SU-DHL-6 (cell line): ENCODE data around the gene SLC5A10.

Experiments
- H2AFZ ChIP-seq: fragments of 200-600 bp; sonication (generic); 2 replicates; pipeline ENCODE4 v1.6.1; 2014; ENCODE audit warnings: low read depth, mild to moderate bottlenecking, moderate library complexity, mixed read lengths, antibody characterized with exemption, low read length; ENCODE audit not compliant: severe bottlenecking
- H3F3A ChIP-seq: fragments of 200-600 bp; shearing (Covaris generic); 2 replicates; pipeline ENCODE4 v1.6.0; 2016; ENCODE audit warnings: antibody characterized with exemption, mild to moderate bottlenecking; ENCODE audit not compliant: insufficient read depth
- H3K27ac ChIP-seq: fragments of 200-600 bp; sonication (generic); 2 replicates; pipeline ENCODE4 v1.5.1; 2016; ENCODE audit warnings: low read depth, mild to moderate bottlenecking, low read length, moderate library complexity, mixed read lengths
- H3K27me3 ChIP-seq: fragments of 200-600 bp; sonication (generic), shearing (Covaris generic); 2 replicates; pipeline ENCODE4 v1.6.0; 2014; ENCODE audit warnings: mild to moderate bottlenecking, low read length
- H3K36me3 ChIP-seq: fragments of 200-600 bp; sonication (generic); 2 replicates; pipeline ENCODE4 v1.6.1; 2014; ENCODE audit warnings: mild to moderate bottlenecking, low read length, mixed read lengths
- H3K4me2 ChIP-seq: fragments of 300-600, 200-600 bp; shearing (Covaris generic), sonication (generic); 2 replicates; pipeline ENCODE4 v1.6.0; 2014; ENCODE audit warnings: low read length, low read depth, mild to moderate bottlenecking; ENCODE audit not compliant: poor library complexity, severe bottlenecking
- H3K4me3 ChIP-seq: fragments of 200-600 bp; sonication (generic); 2 replicates; pipeline ENCODE4 v1.5.1; 2014; ENCODE audit warnings: antibody characterized with exemption, low read length, mild to moderate bottlenecking, mixed read lengths; ENCODE audit not compliant: insufficient read depth, poor library complexity, severe bottlenecking
- H3K79me2 ChIP-seq: fragments of 200-600 bp; sonication (generic); 2 replicates; pipeline ENCODE4 v1.6.1; 2014; ENCODE audit warnings: mild to moderate bottlenecking, low read length, moderate library complexity; ENCODE audit not compliant: insufficient read depth
- H3K9ac ChIP-seq: fragments of 200-600 bp; sonication (generic); 2 replicates; pipeline ENCODE4 v1.7.0; 2014; ENCODE audit warnings: mild to moderate bottlenecking, low read length
- H3K9me2 ChIP-seq: fragments of 200-600 bp; sonication (generic); replicated peaks from 2 replicates; pipeline ENCODE4 v1.6.1; 2014; ENCODE audit warnings: low read length; ENCODE audit not compliant: insufficient read depth
- H3K9me3 ChIP-seq: fragments of 200-600 bp; sonication (generic); 2 replicates; pipeline ENCODE4 v1.6.1; 2014; ENCODE audit warnings: low read length, mixed read lengths; ENCODE audit not compliant: insufficient read depth
- H4K20me1 ChIP-seq: fragments of 200-600 bp; sonication (generic); 2 replicates; pipeline ENCODE4 v1.6.1; 2014; ENCODE audit warnings: low read depth, mild to moderate bottlenecking, antibody characterized with exemption, low read length, moderate library complexity, mixed read lengths
- EZH2phosphoT487 ChIP-seq: fragments of 200-600 bp; sonication (generic), shearing (Covaris generic); conservative IDR thresholded peaks from 2 replicates; pipeline ENCODE4 v1.6.1; 2018; ENCODE audit warnings: mild to moderate bottlenecking, antibody characterized with exemption, low read length, moderate library complexity, mixed read lengths
- TF ChIP-seq, protein P1 (sequence below): fragments of 200-600 bp; sonication (generic); IDR thresholded peaks from one replicate; pipeline ENCODE4 v1.5.1; 2017; ENCODE audit warnings: antibody characterized with exemption, mild to moderate bottlenecking, low read length, moderate library complexity; ENCODE audit not compliant: insufficient read depth, poor library complexity, severe bottlenecking

Gene SLC5A10

DNA sequence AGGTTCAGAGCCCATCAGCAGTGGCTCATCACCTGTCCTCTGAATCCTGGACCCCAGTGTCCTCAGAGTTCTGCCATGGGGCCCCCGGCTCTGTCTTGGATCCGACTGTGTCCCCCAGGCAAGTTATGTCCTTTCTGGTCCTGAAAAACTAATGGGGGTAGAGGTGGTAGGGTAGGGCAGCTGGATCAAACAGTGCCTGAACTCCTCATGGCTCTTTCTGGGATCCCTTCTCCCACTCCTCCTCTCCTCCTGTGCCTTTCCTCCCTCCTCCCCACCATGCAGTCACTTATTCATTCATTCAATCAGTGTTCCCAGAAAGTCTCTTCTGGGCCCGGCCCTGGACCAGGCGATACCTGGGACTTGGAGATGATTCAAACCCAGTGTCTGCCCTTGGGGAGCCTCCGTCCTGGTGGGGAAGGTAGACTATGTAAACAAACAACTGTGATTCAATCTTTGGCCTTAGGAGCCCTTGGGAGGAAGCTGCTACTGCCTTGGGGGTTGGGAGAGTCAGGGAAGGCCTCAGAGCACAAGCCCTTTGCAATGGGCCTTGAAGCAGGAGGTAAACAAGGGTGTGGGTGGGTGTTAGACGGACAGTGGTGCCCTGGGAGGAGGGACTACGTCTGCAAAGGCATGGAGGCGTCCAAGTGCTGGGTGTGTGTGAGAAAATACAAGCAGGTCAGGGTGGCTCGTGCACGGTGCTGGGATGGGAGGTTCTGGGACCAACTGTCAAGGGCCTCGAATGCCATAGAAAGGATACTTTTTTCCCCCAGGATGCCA lies 59.0 kb downstream of the SLC5A10 start:
- Histone ChIP-seq H3K9ac (no peak overlapping the region), H3K36me3 (no peaks in the 10 kb centered on the region), H3K9me3 (no peaks in the 10 kb centered on the region), H3K27ac (no peak overlapping the region), H3K4me3 (no peak overlapping the region), H2AFZ (no peak overlapping the region), H3K4me2 (no peak overlapping the region), H4K20me1 (no peaks in the 10 kb centered on the region), H3K9me2 (no peaks in the 10 kb centered on the region), H3K27me3 (no peaks in the 10 kb centered on the region), H3K79me2 (no peaks in the 10 kb centered on the region), H3F3A (peaks cover 2% of the 10 kb centered on the region; the same call in 1 of the 2 replicates)
- TF ChIP-seq, protein P1, sequence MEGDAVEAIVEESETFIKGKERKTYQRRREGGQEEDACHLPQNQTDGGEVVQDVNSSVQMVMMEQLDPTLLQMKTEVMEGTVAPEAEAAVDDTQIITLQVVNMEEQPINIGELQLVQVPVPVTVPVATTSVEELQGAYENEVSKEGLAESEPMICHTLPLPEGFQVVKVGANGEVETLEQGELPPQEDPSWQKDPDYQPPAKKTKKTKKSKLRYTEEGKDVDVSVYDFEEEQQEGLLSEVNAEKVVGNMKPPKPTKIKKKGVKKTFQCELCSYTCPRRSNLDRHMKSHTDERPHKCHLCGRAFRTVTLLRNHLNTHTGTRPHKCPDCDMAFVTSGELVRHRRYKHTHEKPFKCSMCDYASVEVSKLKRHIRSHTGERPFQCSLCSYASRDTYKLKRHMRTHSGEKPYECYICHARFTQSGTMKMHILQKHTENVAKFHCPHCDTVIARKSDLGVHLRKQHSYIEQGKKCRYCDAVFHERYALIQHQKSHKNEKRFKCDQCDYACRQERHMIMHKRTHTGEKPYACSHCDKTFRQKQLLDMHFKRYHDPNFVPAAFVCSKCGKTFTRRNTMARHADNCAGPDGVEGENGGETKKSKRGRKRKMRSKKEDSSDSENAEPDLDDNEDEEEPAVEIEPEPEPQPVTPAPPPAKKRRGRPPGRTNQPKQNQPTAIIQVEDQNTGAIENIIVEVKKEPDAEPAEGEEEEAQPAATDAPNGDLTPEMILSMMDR: no peak
- TF ChIP-seq EZH2phosphoT487: no peak

DNA sequence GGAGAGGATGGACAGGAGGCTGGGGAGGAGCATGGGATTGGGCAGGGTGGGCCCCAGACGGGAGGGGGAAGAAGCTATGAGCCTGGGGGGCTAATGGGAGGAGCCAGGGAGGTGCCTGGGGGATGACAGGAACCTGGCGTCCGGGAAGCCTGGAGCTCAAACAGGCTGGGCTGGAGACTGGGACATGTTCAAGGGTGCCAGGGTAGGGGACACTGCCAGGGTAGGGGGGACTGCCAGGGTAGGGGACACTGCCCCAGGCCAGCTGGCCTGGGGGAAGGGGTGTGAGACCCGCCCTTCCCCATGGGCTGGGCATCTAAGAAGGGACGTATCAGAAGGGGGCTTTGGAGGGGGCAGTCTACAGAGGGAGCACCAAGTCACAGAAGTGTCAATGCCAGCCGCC lies 59.6 kb downstream of the SLC5A10 start:
- no peaks in the 10 kb centered on the region for H3K27me3 ChIP-seq
- H4K20me1 ChIP-seq: no peaks in the 10 kb centered on the region
- H3K36me3 ChIP-seq: no peaks in the 10 kb centered on the region
- H3K27ac ChIP-seq: no peak overlapping the region
- no peak overlapping the region for H2AFZ ChIP-seq
- H3K9me2 ChIP-seq: no peaks in the 10 kb centered on the region
- H3K4me2 ChIP-seq: no peak overlapping the region
- no peak overlapping the region for H3K9ac ChIP-seq
- no peak overlapping the region for H3K4me3 ChIP-seq
- H3K9me3 ChIP-seq: no peaks in the 10 kb centered on the region
- no peaks in the 10 kb centered on the region for H3F3A ChIP-seq
- no peak for TF ChIP-seq EZH2phosphoT487
- TF ChIP-seq, protein P1: no peak
- no peaks in the 10 kb centered on the region for H3K79me2 ChIP-seq

DNA sequence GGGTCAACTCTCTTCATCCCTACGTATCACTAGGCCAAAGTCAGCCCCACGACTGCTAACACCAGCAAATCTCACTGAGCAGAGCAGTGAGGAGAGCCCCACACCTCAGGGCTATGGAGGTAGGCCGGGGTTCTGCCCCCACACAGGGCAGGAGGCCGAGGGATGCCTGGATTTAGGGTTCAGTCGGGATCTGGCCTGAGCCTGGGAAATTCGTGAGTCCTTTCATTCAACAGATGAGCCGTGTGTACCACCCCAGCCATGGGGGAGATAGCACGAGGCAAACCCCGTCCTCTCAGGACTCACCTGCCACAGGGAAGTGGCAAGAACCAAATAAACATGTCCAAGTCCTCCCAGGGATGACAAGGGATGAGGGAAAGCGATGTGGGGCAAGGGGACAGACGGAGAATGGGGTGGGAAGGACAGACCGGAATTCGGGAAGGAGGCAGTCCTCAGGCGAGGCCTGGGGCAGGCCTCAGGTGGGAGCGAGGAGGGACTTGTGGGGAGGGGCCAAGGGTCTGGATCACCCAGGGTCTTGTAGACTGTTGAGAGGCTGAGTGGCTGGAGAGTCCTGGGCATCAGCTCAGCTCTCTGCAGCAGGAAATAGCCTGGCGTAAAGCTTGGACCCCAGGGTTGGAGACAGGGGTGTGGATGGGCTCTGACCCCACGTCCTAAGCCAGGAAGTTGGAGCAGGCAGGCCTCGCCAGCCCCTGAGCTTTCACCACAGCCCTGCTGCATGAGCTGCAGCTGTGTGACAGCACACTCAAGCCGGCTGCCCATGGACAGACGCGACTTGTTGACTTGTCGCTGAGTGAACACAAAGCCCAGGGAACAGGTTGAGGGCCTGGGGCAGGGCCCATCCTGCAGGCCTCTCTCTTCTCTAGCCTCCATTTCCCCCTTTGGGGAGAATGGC lies 60.5 kb downstream of the SLC5A10 start:
- H3K36me3 ChIP-seq: no peaks in the 10 kb centered on the region
- TF ChIP-seq, protein P1: no peak
- no peak for TF ChIP-seq EZH2phosphoT487
- no peak overlapping the region for H2AFZ ChIP-seq
- no peaks in the 10 kb centered on the region for H3K27me3 ChIP-seq
- H3K79me2 ChIP-seq: no peaks in the 10 kb centered on the region
- H3K4me2 ChIP-seq: no peak overlapping the region
- no peak overlapping the region for H3K4me3 ChIP-seq
- no peak overlapping the region for H3K27ac ChIP-seq
- no peaks in the 10 kb centered on the region for H3K9me3 ChIP-seq
- no peaks in the 10 kb centered on the region for H4K20me1 ChIP-seq
- H3F3A ChIP-seq: no peaks in the 10 kb centered on the region
- H3K9ac ChIP-seq: no peak overlapping the region
- no peaks in the 10 kb centered on the region for H3K9me2 ChIP-seq
